T-helper 9 cell (primary cell): ENCODE measurements around the gene RASSF3.

Experiments used
- DNase-seq: peaks from one replicate; pipeline ENCODE4 v3.0.0-alpha.2; 2020

RASSF3 gene

GRCh38 chr12:64736771-64737170 lies 126.5 kb downstream of the RASSF3 start:
- DNase-seq: no peak

DNA sequence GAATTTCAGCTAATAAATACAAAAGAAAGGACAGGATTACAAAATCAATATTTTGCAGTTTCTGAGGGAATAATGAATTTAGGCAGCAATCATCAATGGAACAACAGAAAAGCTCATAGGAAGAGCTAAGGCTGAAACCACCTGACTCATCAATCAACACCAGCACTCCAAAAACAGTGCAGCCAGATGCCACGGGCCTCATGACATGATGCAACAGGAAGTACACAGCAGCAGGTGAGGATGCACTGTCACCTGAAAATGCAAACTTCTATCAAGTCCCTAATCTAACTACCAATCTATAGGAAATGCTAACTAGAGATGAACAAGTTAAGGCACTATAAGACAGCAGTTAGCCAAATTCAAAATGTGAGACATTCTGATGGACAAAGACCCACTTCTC lies 127.2 kb downstream of the RASSF3 start:
- DNase-seq: no peak

DNA sequence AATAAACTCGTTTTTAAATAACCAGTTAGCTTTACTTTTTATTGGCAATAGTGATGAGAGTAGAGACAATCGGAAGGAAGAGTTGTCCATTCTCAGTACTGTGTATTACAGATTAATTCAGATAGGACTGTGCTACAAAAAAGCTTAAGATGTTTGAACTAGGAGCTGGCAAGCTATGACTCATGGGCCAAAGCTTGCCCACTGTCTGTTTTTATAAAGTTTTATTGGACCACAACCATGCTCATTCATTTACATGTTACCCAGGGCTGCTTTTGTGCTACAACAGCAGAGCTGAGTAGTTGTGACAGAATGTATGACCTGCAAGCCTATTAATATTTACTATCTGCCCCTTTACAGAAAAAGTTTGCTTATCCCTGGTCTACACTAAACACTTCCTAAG lies 129.5 kb downstream of the RASSF3 start:
- no peak for DNase-seq

- no peak for DNase-seq
These were observed 130.4 kb downstream of the RASSF3 start for GRCh38 chr12:64740646-64741045.

DNA sequence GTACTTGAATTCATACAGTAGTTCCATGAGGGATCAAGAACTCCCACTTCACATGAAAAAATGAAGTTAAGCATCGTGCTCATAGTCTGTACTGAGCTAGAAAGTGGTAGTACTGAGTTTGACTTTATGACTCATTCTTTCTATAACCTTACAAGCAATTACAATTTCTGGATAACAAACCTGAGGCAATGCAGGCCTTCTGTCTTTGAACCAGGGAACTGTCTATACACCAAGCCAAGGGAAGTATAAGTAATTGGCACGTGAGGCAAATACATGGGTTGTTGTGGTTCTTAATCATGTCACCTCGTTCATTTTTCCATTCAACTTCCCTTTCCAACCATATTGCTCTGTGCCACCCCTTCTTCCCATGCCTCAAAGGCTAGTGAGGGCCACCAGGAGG lies 132.1 kb downstream of the RASSF3 start:
- DNase-seq: no peak

- DNase-seq: no peak
These were observed 132.9 kb downstream of the RASSF3 start for GRCh38 chr12:64743206-64743605.

DNA sequence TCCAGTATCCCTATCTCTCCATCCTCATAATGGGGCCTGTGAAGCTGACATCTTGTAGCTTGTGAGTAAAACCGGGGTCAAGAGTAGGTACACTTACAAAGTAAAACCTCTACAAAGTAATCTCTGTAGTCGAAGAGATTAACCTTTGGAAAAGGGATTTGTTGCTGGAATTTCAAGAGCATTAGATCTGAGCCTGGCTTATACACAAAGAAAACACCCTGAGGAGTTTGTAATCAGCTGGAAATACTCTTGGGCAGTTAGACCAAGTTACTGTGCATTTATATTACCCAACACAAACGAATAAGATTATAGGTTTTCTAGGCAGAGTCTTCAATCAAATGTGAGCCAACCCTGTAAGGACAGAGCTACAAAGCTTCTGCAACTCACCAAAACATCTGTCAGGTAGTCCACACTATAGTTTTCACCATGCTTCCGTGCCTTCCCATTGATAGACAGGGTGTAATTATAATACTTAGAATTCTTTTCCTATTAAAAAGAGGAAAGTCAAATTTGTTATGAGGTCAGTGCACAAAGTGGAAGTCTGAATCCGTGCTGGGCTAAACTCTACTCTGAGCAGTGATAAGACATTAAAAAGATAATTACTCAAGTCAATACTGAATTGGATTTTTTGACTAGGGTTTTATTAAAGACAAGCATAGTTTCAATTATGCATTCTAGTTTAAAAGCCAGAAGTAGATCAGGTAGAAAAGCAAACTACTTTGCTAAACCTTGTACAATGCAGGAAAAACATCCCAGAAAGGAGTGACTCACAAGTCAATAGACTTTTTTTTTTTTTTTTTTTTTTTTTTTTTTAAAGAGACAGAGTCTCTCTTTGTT lies 134.3 kb downstream of the RASSF3 start:
- no peak for DNase-seq

DNA sequence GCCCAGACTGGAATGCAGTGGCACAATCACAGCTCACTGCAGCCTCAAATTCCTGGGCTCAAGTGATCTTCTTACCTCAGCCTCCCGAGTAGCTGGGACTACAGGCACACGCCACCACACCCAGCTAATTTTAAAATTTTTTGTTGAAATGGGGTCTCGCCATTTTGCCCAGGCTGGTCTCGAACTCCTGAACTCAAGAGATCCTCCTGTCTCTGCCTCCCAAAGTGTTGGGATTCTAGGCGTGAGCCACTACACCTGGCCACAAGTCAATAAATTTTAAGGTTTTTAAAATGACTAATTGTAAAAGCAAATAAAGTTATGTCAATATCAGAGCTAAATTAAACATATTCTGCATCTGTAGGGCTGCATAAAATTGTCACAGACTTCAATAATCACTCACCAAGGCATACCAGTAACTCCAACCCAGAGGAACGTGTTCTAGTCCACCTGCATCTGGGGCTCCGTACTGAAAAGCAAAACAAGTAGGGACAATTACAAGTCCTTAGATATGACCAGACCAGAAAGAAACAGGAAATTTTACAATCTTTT lies 135.0 kb downstream of the RASSF3 start:
- DNase-seq: no peak

DNA sequence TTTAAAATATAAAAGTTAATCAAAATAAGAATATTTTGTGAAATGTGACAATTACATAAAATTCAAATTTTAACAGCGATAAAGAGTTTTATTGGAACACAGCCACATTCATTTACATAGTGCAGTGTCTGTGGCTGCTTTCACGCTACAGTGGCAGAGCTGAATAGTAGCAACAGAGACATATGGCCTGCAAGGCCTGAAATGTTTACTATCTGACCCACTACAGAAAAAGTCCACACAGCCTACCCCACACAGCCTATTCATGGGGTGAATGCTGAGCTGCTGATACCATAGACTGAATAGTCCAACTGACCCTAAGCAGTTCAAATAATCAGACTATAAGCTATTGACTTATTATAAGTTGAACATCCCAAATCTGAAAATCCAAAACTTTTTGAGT lies 135.7 kb downstream of the RASSF3 start:
- no peak for DNase-seq

- no peak for DNase-seq
These were observed 136.4 kb downstream of the RASSF3 start for GRCh38 chr12:64746663-64747062.
